H1 (cell line): ENCODE data around the gene GPR179. TPM values are rescaled to one million over a fixed set of nuclear protein-coding genes. Genes with fewer than 3 reads are reported as not detected.

ENCODE experiments used
- CTCF ChIA-PET: fragments of 300-600 bp; sonication (Branson Sonifier 250); formaldehyde crosslinking; loops from one replicate; lab custom pipeline; 2021; ENCODE audit not compliant: partially characterized antibody; lab: Charles Lee
- POLR2A ChIA-PET: fragments of 300-600 bp; sonication (Branson Sonifier 250); formaldehyde crosslinking; loops from one replicate; lab custom pipeline; 2021; ENCODE audit warnings: inconsistent platforms; ENCODE audit not compliant: partially characterized antibody; lab: Charles Lee
- DNase-seq, 2 experiments: peaks; one replicate each; pipeline versions ENCODE4 v3.0.0 to v3.0.0-alpha.2; 2010 to 2022; ENCODE audit warnings: low spot score in 2 of 2, low read depth in 1 of 2, mixed read lengths in 1 of 2
- FAIRE-seq: peaks from 2 replicates; lab custom pipeline; 2011; peaks lifted over from hg19 to GRCh38; lab: Jason Lieb, UNC
- H2AFZ ChIP-seq: 2 replicates; pipeline ENCODE4 v1.8.1; 2012; ENCODE audit warnings: low read length, inconsistent platforms
- H2AK5ac ChIP-seq: 2 replicates; pipeline ENCODE4 v1.6.1; 2013; ENCODE audit warnings: low read depth, low read length
- H2BK120ac ChIP-seq: replicated peaks from 2 replicates; pipeline ENCODE3; 2013; ENCODE audit warnings: low read depth, low read length, inconsistent platforms
- H2BK12ac ChIP-seq: 2 replicates; pipeline ENCODE4 v1.6.1; 2013; ENCODE audit warnings: low read depth, low read length
- H2BK15ac ChIP-seq: 2 replicates; pipeline ENCODE4 v1.6.1; 2013; ENCODE audit warnings: low read length
- H2BK20ac ChIP-seq: 2 replicates; pipeline ENCODE4 v1.6.1; 2013; ENCODE audit warnings: low read length
- H2BK5ac ChIP-seq: 2 replicates; pipeline ENCODE4 v1.6.1; 2013; ENCODE audit warnings: low read depth, low read length
- H3K14ac ChIP-seq: 2 replicates; pipeline ENCODE4 v1.6.1; 2013; ENCODE audit warnings: inconsistent platforms; ENCODE audit not compliant: insufficient read length
- H3K18ac ChIP-seq: 2 replicates; pipeline ENCODE4 v1.6.1; 2013; ENCODE audit warnings: low read length; ENCODE audit errors: extremely low read depth
- H3K23ac ChIP-seq: 2 replicates; pipeline ENCODE4 v1.6.1; 2013; ENCODE audit warnings: inconsistent platforms; ENCODE audit not compliant: insufficient read length
- H3K23me2 ChIP-seq: 2 replicates; pipeline ENCODE4 v1.6.1; 2013; ENCODE audit warnings: low read depth, low read length
- H3K27ac ChIP-seq: 2 replicates; pipeline ENCODE4 v1.6.1; 2011; ENCODE audit warnings: low read depth, low read length, inconsistent platforms
- H3K27me3 ChIP-seq, 4 experiments: replicated peaks in 1 of 4; 1 replicate in 1 of 4; 2 replicates in 3 of 4; pipeline versions ENCODE4 v1.6.1 to v1.8.1; 2011 to 2013; ENCODE audit warnings: low read length in 3 of 4, mild to moderate bottlenecking in 3 of 4, inconsistent platforms in 2 of 4, mixed read lengths in 2 of 4, moderate library complexity in 1 of 4; ENCODE audit not compliant: control insufficient read depth in 3 of 4, insufficient read depth in 3 of 4; ENCODE audit errors: extremely low read depth in 1 of 4
- H3K36me3 ChIP-seq, 4 experiments: 2 replicates each; pipeline versions ENCODE4 v1.6.1 to v1.8.1; 2011 to 2013; ENCODE audit warnings: mild to moderate bottlenecking in 4 of 4, low read length in 3 of 4, moderate library complexity in 2 of 4, control low read depth in 1 of 4, inconsistent platforms in 1 of 4; ENCODE audit not compliant: insufficient read depth in 4 of 4, control insufficient read depth in 2 of 4
- H3K4ac ChIP-seq: replicated peaks from 2 replicates; pipeline ENCODE3; 2013; ENCODE audit warnings: low read length, low read depth, mixed read lengths, inconsistent platforms; ENCODE audit not compliant: insufficient read length
- H3K4me1 ChIP-seq, 4 experiments: replicated peaks in 1 of 4; 1 replicate in 1 of 4; 2 replicates in 3 of 4; pipeline versions ENCODE4 v1.6.1 to v1.8.1; 2011 to 2013; ENCODE audit warnings: low read length in 3 of 4, inconsistent platforms in 2 of 4, mixed read lengths in 1 of 4; ENCODE audit not compliant: insufficient read depth in 4 of 4, control insufficient read depth in 3 of 4
- H3K4me2 ChIP-seq, 2 experiments: 2 replicates each; pipeline versions ENCODE4 v1.6.1 to v1.8.1; 2011 to 2013; ENCODE audit warnings: low read depth in 2 of 2, low read length in 2 of 2, control low read depth in 1 of 2, inconsistent platforms in 1 of 2, mild to moderate bottlenecking in 1 of 2; ENCODE audit not compliant: insufficient read depth in 1 of 2
- H3K4me3 ChIP-seq, 4 experiments: fragments of 200-600, 300-600 bp in 1 of 4; sonication (generic), shearing (Covaris generic), sonication (Bioruptor Twin) in 1 of 4; 2 replicates each; pipeline versions ENCODE4 v1.5.1 to v1.8.1; 2011 to 2016; ENCODE audit warnings: low read length in 4 of 4, low read depth in 3 of 4, control low read depth in 2 of 4, inconsistent platforms in 2 of 4, mild to moderate bottlenecking in 2 of 4, mixed read lengths in 1 of 4, moderate library complexity in 1 of 4; ENCODE audit not compliant: insufficient read depth in 2 of 4; ENCODE audit errors: extremely low read depth in 1 of 4
- H3K56ac ChIP-seq: replicated peaks from 2 replicates; pipeline ENCODE3; 2013; ENCODE audit warnings: low read depth, mild to moderate bottlenecking, mixed read lengths, low read length, inconsistent platforms; ENCODE audit not compliant: insufficient read length
- H3K79me1 ChIP-seq: 2 replicates; pipeline ENCODE4 v1.6.1; 2013; ENCODE audit warnings: low read depth, low read length, control low read depth
- H3K79me2 ChIP-seq, 2 experiments: 2 replicates each; pipeline versions ENCODE4 v1.6.1 to v1.8.1; 2012 to 2013; ENCODE audit warnings: low read length in 2 of 2, mild to moderate bottlenecking in 2 of 2, inconsistent platforms in 1 of 2; ENCODE audit not compliant: insufficient read depth in 2 of 2, control insufficient read depth in 1 of 2
- H3K9ac ChIP-seq, 4 experiments: replicated peaks in 1 of 4; 1 replicate in 1 of 4; 2 replicates in 3 of 4; pipeline versions ENCODE4 v1.6.1 to v1.8.1; 2011 to 2013; ENCODE audit warnings: low read depth in 3 of 4, low read length in 3 of 4, control low read depth in 2 of 4, mild to moderate bottlenecking in 2 of 4, moderate library complexity in 2 of 4, inconsistent platforms in 1 of 4; ENCODE audit errors: extremely low read depth in 1 of 4
- H3K9me3 ChIP-seq, 2 experiments: 2 replicates each; pipeline versions ENCODE4 v1.6.1 to v1.8.1; 2012 to 2013; ENCODE audit warnings: mild to moderate bottlenecking in 2 of 2, moderate library complexity in 2 of 2, control low read depth in 1 of 2, inconsistent platforms in 1 of 2, low read depth in 1 of 2, low read length in 1 of 2, mixed read lengths in 1 of 2; ENCODE audit not compliant: insufficient read depth in 2 of 2
- H4K20me1 ChIP-seq, 2 experiments: replicated peaks in 1 of 2; 2 replicates each; pipeline versions ENCODE3 to v1.8.1; 2011 to 2013; ENCODE audit warnings: inconsistent platforms in 2 of 2, low read length in 2 of 2, mild to moderate bottlenecking in 1 of 2; ENCODE audit not compliant: insufficient read depth in 2 of 2, control insufficient read depth in 1 of 2
- H4K5ac ChIP-seq: 2 replicates; pipeline ENCODE4 v1.6.1; 2013; ENCODE audit warnings: low read length, low read depth, mixed read lengths, inconsistent platforms; ENCODE audit not compliant: insufficient read length
- H4K8ac ChIP-seq: 2 replicates; pipeline ENCODE4 v1.8.0; 2013; ENCODE audit warnings: mild to moderate bottlenecking, moderate library complexity, low read length, inconsistent platforms; ENCODE audit not compliant: insufficient read depth; ENCODE audit errors: extremely low read depth
- H4K91ac ChIP-seq: replicated peaks from 2 replicates; pipeline ENCODE3; 2013; ENCODE audit warnings: low read length, mixed read lengths, inconsistent platforms; ENCODE audit not compliant: insufficient read length
- CREB1 ChIP-seq: IDR thresholded peaks from 2 replicates; pipeline ENCODE4 v1.6.1; 2012; ENCODE audit warnings: inconsistent platforms
- JUN ChIP-seq: IDR thresholded peaks from 2 replicates; pipeline ENCODE4 v1.6.1; 2011; ENCODE audit warnings: low read depth, mild to moderate bottlenecking, improper control_type of control experiment, low read length
- JUND ChIP-seq: IDR thresholded peaks from 2 replicates; pipeline ENCODE4 v1.6.1; 2011; ENCODE audit warnings: mild to moderate bottlenecking, improper control_type of control experiment, low read length
- POU5F1 ChIP-seq: IDR thresholded peaks from 2 replicates; pipeline ENCODE4 v1.6.1; 2011; ENCODE audit warnings: low read depth, mild to moderate bottlenecking, low read length, moderate library complexity
- SAP30 ChIP-seq: fragments of 300-600 bp; sonication (generic); IDR thresholded peaks from 2 replicates; pipeline ENCODE4 v1.7.1; 2012; ENCODE audit warnings: low read length, moderate library complexity, mild to moderate bottlenecking, inconsistent platforms; ENCODE audit not compliant: insufficient read depth, insufficient replicate concordance
- SP2 ChIP-seq: IDR thresholded peaks from 2 replicates; pipeline ENCODE4 v1.6.1; 2012; ENCODE audit warnings: mild to moderate bottlenecking, low read length, inconsistent platforms
- TBP ChIP-seq: IDR thresholded peaks from 2 replicates; pipeline ENCODE4 v1.6.1; 2011; ENCODE audit warnings: low read depth, low read length, improper control_type of control experiment
- YY1 ChIP-seq: IDR thresholded peaks from 2 replicates; pipeline ENCODE4 v1.6.1; 2011; ENCODE audit warnings: low read depth, mild to moderate bottlenecking, low read length
- WGBS, 2 experiments: shearing (Covaris generic) in 1 of 2; methylation state at CpG; one replicate each; pipeline versions ENCODE4 v1.1.6 to v1.1.7; 2013 to 2015; ENCODE audit warnings: low lambda C conversion rate in 2 of 2, mixed read lengths in 2 of 2, inconsistent platforms in 1 of 2, low coverage in 1 of 2, missing lambda C conversion rate in 1 of 2; ENCODE audit not compliant: insufficient replicate concordance in 2 of 2, insufficient coverage in 1 of 2, insufficient read length in 1 of 2; ENCODE audit errors: extremely low coverage in 1 of 2, missing lambda C conversion rate in 1 of 2; 5-methylcytosine and 5-hydroxymethylcytosine counted together
- long read RNA-seq, 2 experiments: library from RNA in 1 of 2; library from capped mRNA in 1 of 2; stranded (forward); transcript quantifications; one replicate each; pipeline ENCODE4 v2.0.0, GENCODE V29; 2021; ENCODE audit warnings: inconsistent platforms in 1 of 2
- polyA minus RNA-seq, 3 experiments: library from RNA; depleted of rRNA, polyadenylated mRNA; stranded (reverse); fragments of >200 nt; gene quantifications; 1 replicate in 2 of 3; 2 replicates in 1 of 3; pipeline ENCODE4 v1.2.3, GENCODE V29; 2011
- polyA plus RNA-seq, 7 experiments: library from polyadenylated mRNA; depleted of rRNA in 3 of 7; stranded (reverse) in 5 of 7; unstranded in 2 of 7; fragments of >200 nt in 5 of 7; fragments of 200-250 nt in 2 of 7; gene quantifications; 1 replicate in 5 of 7; 2 replicates in 1 of 7; 4 replicates in 1 of 7; pipeline versions ENCODE4 v1.2.1 to v1.2.3, GENCODE V29; 2011 to 2013; ENCODE audit warnings: missing spikeins in 2 of 7, mixed read lengths in 2 of 7
- total RNA-seq: library from RNA; stranded (reverse); fragmentation: NEBNext Ultra II Directional; extraction: Animal tissue kit (Norgen Biotek cat#: 25700); gene quantifications from 2 replicates; pipeline ENCODE4 v1.2.1, GENCODE V29; 2021

GPR179 gene
- total RNA-seq (0.07 and 0.13 TPM in 2 replicates), polyA plus RNA-seq (2011; rRNA removed) (0.02 and 0.03 TPM in 2 replicates), polyA minus RNA-seq (2011; rRNA and poly(A)+ RNA removed) (0.02 and 0.09 TPM in 2 replicates)
- 0.01 TPM for polyA plus RNA-seq (2011; cell fraction: cytosol; rRNA removed)
- polyA plus RNA-seq (2011; cell fraction: nucleus; rRNA removed) = 0.19 TPM
- 0.04 to 0.07 TPM (median 0.05 TPM) in 4 replicates for polyA plus RNA-seq (2012, experiment 1 of 2)
- not detected for polyA plus RNA-seq (2012, experiment 2 of 2)
- 0.02 TPM for polyA plus RNA-seq (2013, experiment 1 of 2)
- 0.02 TPM for polyA plus RNA-seq (2013, experiment 2 of 2)
- not detected for polyA minus RNA-seq (2011; cell fraction: cytosol; rRNA and poly(A)+ RNA removed)
- not detected for polyA minus RNA-seq (2011; cell fraction: nucleus; rRNA and poly(A)+ RNA removed)
- long read RNA-seq, experiment 1 = 0 reads
- long read RNA-seq, experiment 2 = 0 reads

- Histone ChIP-seq H4K91ac (no peak within 1 kb of the TSS), H3K27me3 (no peaks in the 10 kb centered on the region), H3K9me3 (no peaks in the 10 kb centered on the region), H4K8ac (peak within 1 kb of the TSS; percentile 8; the same call in 1 of the 2 replicates), H2BK120ac (no peak within 1 kb of the TSS), H2BK15ac (0 out of 2 replicates have a peak within 1 kb of the TSS, but pooled peaks have one; percentile 46), H3K79me2 (no peaks in the 10 kb centered on the region), H3K56ac (no peak within 1 kb of the TSS), H3K4me3 (no peak within 1 kb of the TSS), H3K4me1 (peaks cover 0 to 9% (median 3%) of the 10 kb centered on the region in 4 experiments; a peak in 3 of 7 replicates), H3K36me3 (no peaks in the 10 kb centered on the region), H3K27ac (no peak within 1 kb of the TSS), H3K23me2 (no peaks in the 10 kb centered on the region), H3K18ac (no peak within 1 kb of the TSS; the same call in 1 of the 2 replicates), H2BK20ac (0 out of 2 replicates have a peak within 1 kb of the TSS, but pooled peaks have one; percentile 21), H2AFZ (no peak within 1 kb of the TSS), H3K4me2 (no peak within 1 kb of the TSS), H3K14ac (no peak within 1 kb of the TSS), H2BK5ac (no peak within 1 kb of the TSS), H3K23ac (no peak within 1 kb of the TSS), H3K9ac (no peak within 1 kb of the TSS), H3K4ac (no peak within 1 kb of the TSS), H2BK12ac (no peak within 1 kb of the TSS), H4K20me1 (no peaks in the 10 kb centered on the region), H2AK5ac (peak within 1 kb of the TSS; percentile 32; the same call in 1 of the 2 replicates), H3K79me1 (no peaks in the 10 kb centered on the region), H4K5ac (no peak within 1 kb of the TSS)
- ChIA-PET CTCF (interaction anchor here (0.9 to 25.7 kb wide), 7 partner anchors 9 to 100 kb away, joined by 3 to 400 read pairs (median 3); partner anchors contain the start of gene ARHGAP23), POLR2A (interaction anchor here (0.7 to 1.7 kb wide), 7 partner anchors 8 to 74 kb away, joined by 3 to 5 read pairs (median 3); no protein-coding TSS in a partner anchor)
- WGBS, 2 experiments = 80% methylated on average over 12 of the region's 18 CpGs; no CpG with 5 or more reads in 1 of the 2 experiments
- FAIRE-seq (no peak), DNase-seq (no peak)
- TF ChIP-seq YY1 (no peak), CREB1 (no peak), POU5F1 (no peak), JUN (no peak), JUND (no peak), SP2 (no peak), TBP (no peak), SAP30 (no peak)
Measured at GRCh38 chr17:38343608-38344419, at the start of gene GPR179. Gene GPR179 (minus strand): TSS chr17:38343956. CDS start chr17:38343789, 167 bp downstream.
